GM19023 (cell line): ENCODE measurements around the gene ALKAL2.

Experiments
- ATAC-seq: cut with Tn5 transposase; IDR thresholded peaks from one replicate; pipeline ENCODE4 v1.9.1; 2021; ENCODE audit warnings: mild to moderate bottlenecking, moderate library complexity; ENCODE audit not compliant: unreplicated experiment

ALKAL2 gene

GRCh38 chr2:295090-295489, 7.2 kb upstream of the ALKAL2 start:
- ATAC-seq = no peak

DNA sequence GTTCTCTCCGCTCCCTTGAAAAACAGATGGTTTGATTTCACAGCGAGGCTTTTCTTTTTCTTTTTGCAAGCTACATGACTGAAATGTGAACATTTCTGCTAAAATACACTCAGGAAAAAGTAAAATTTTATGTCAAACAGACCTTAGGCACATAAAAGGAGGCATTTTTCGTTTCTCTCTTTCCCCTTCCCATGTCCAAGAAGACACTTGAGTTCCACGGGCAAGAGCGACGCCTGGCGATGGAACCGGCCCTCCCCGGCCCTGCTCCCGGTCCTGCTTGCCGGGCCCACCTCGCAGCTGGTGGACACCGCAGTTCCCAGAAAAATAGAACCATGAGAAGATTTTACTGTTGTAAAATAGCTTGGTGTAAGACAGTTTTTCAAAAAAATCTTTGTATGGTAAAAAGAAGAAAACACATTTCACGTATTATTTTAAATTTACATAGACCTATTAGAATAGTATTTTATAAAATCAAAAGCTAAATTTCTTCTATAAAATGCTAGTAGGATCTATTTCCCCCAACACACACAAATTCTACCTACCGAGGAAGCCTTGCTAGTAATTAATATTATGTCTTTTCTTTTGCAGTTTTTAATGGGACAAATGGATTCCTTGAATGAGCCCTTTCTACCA, 2.3 kb upstream of the ALKAL2 start:
- ATAC-seq = no peak

DNA sequence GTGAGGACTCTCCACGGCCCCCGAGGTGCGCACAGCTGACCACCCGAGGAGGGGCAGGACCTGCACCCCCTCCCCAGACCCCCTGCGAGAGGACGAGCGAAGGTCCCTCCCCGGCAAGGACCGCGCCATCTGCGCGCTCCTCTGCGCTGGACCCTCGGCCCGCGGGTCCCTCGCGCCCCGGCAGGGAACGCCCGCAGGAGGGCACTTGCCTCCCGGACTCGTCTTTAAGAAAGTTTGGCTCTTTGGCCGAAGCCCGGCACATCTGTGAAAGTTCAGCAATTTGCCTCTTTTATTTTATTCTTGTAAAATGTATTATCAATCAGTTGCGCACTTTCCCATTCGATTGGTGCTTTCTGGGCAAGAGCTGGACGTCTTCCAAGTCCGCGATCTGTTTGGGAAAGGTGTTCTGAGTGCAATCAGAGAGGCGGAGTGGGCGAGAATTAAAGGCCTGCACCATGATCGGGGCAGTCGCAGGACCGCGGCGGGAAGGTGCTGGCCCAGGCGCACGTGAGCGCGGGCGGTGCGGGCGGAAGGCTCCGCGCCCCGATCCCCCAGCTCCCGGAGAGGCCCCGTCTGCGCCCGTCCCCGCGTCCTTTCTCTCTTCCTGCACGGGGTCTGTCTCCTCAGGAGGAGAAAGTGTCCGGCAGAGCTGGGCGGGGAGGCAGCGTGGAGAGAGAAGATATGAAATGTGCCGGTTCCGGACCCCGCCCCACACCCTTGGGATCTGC, 1.6 kb upstream of the ALKAL2 start:
- ATAC-seq = no peak

DNA sequence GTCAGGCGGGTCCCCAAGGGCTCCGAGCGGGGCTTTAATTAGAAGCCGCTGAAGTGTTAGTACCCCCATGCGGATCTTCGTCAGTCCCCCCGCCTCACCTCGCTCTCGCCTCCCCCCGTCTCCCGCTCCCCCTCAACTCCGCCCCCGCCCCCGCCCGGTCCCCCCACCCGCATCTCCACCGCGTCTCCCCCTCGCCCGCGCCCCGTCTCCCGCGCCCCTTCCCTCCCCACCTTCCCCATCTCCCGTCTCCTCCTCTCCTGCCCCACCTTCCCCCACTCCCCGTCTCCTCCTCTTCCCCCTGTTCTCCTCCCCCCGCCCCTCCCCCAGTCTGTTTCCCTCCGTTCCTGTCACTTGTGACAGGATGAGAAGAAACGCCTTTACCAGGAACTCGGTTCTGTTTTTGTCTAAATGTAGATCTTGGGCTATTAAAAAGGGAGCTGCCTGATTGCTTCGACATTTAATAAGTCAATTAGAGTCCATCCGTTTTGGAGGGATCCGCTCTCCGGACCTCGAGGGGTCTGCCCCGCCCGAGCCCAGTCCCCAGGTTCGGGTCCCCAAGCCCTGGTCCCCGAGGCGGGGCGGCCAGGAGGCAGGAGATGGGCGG, 969 bp upstream of the ALKAL2 start:
- no peak for ATAC-seq

DNA sequence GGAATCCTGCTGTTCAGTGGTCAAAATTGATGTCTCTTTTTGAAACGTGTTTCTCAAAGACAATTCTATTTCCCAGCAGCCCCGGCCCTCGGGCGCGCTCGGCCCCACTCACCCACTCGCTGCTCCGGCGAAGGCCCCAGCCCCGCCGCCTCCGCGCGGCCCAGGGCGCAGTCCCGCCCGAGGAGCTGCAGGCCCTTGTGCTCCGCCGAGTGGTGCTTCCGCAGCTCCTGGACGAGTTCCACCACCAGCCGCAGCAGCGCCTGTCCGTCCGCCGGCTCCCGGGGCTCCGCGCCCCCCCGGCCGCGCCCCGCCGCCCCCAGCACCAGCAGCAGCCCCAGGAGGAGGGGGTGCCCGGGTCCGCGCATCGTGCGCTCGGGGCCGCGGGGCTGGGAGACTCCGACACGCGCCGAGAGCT, 413 bp downstream of the ALKAL2 start:
- no peak for ATAC-seq

GRCh38 chr2:286774-287392, 1.0 kb downstream of the ALKAL2 start:
- ATAC-seq = no peak

DNA sequence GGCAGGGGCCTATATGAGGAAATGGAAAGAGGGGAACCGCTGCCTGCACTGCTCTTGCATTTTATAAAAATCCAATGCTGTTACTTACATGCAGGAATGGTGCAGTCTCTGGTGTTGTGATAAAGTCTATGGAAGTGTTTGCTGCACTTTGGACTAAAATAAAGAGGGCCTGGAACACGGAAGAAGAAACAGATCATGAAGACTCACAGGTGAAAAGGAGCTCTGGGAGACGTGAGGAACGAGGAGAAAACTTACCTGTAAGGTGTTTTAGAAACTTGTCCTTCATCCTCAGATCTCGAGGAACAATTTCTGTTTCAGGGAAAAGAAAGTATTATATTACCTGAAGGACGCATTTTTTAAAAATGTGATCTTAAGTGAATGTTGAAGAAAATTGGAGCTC, 1.9 kb downstream of the ALKAL2 start:
- ATAC-seq = no peak

GRCh38 chr2:285531-285930, 2.4 kb downstream of the ALKAL2 start:
- ATAC-seq = no peak

GRCh38 chr2:284896-285492, 2.9 kb downstream of the ALKAL2 start:
- no peak for ATAC-seq

DNA sequence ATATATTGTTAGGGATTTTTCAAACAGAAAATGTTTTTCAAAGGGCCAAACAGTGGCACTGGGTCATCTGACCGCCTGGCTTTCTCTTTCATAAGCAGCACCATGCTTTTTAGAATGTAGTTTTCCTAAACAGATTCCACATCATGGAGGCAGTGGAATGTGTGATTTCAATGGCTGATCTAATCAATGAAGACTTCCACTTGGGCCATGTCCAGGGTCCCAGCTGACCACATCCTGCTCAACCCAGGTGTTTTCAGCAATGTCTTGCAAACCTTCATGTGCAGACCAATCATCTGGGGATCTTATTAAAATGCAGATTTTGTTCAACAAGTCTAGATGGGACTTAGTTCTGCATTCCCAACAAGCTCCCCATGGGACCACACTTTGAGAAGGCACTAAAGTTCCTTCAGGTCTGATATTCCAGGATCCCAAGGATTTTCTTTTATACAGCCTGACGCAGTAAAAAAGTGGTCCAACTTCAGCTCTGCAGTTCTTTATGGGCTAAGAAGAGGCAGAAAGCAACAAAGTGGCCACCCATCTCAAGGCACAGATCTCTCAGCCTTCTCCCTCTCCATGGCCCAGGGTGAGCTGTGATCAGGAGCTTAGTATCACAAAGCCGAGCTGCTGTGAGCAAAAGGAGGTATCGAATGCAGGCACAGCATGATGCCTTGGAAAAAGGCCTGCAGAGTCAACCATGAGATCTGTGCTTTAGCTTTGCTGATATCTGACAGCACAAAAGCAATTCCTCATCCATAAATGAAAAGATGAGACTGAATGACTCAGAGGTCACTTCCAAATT, 3.7 kb downstream of the ALKAL2 start:
- no peak for ATAC-seq

GRCh38 chr2:282371-283263, 5.3 kb downstream of the ALKAL2 start:
- no peak for ATAC-seq

DNA sequence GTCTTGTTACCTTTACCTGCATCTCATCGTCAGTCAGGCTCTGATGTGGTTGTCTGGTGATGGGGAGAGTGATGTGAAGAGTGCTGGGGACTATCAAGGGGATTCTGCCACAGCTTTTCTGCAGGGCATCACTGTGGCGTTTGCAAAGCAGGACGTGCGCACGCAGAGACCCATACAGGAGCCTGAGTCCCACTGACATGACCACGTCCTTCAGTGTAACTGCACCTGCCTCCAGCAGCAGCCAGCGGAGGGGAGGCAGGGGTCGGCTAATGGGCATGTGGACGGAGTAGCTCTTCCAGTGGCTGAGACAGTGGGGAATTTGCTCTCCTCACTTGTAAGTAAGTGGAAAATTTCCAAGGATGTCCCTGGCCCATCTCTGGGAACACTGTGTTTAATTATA, 6.5 kb downstream of the ALKAL2 start:
- no peak for ATAC-seq

GRCh38 chr2:280650-281110, 7.2 kb downstream of the ALKAL2 start:
- ATAC-seq = no peak

- no peak for ATAC-seq
These were observed 7.8 kb downstream of the ALKAL2 start for GRCh38 chr2:279956-280649.

DNA sequence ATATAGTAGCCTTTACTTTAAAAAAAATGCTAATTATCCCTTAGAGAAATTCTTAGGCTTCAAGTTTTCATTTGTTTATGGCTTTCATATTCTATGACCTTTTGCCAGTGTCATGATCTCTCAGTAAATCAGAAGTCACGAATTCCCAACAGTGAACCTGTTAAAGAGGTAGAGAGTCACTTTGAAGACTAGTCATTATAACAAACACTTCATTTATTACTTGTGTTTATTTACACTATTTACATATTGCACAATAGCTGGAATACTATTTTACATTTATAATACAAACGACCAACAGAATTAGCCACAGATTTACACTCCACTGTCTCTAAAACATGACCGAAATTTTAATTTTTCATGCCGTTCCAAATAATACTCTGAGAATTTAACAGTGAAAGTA, 8.5 kb downstream of the ALKAL2 start:
- no peak for ATAC-seq

DNA sequence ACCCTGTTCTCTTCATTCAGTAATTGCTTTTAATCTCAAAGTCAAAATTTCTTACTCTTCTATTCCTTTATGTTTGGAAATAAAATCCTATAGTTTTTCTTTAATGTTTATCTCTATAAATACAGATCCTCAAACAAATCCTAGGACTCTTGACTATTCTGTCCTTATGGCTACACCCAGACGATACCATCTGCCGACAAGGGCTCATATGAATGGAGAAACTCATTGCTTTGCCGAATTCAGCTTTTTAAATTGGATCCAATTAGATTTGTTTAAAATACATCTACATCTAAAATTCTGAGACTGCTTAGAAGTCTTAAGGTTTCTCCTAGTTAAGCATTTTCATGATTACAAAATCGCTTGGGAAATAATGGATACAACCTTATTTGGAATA, 9.0 kb downstream of the ALKAL2 start:
- no peak for ATAC-seq

- no peak for ATAC-seq
These were observed 9.5 kb downstream of the ALKAL2 start for GRCh38 chr2:278312-278926.

GRCh38 chr2:275466-275865, 12.4 kb downstream of the ALKAL2 start:
- ATAC-seq = peak; percentile 69

- ATAC-seq = no peak
These were observed 13.4 kb downstream of the ALKAL2 start for GRCh38 chr2:274503-274902.
